Stimulated activated CD8-positive, alpha-beta memory T cell treated with anti-CD3 and anti-CD28 coated beads, Interleukin-4, amount 100 ng/mL, for 24 hours (primary cell): ENCODE results near the gene CBFA2T3.

Source experiments
- DNase-seq: peaks from one replicate; pipeline ENCODE4 v3.0.0-alpha.2; 2020; ENCODE audit warnings: low read depth

The CBFA2T3 gene

DNA sequence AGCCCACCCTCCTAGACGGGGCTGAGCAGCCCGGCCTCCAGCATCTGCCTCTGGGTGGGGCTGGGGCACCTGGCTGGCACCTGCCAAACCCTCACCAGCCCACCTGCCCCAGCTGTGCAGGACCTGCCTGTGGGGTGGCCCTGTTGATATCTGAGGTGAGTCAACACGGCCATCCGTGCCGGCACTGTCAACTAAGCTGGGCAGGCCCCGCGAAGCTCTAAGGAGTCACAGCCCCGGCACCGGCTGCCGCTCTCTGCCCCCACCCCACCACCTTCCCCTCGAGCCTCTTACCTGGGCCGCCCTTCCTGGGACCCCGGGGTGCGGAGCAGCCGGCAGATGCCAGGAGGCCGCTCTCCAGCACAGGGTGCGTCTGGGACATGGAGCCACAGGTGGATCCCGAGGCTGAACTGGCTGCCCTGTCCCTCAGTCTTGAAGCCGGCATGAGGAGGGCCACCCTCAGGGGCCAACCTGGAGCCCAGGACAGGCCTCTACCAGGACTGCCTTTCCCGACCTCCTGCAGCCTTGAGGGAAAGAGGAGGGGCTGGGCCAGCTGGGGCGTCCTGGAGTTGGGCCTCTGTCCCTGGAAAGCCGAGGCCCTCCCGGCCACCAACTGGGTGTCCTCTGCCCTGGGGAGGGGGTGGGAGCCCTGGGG is 515 bp downstream of the CBFA2T3 start:
- no peak for DNase-seq

GRCh38 chr16:88975511-88976061 is 1.4 kb downstream of the CBFA2T3 start:
- DNase-seq: no peak

GRCh38 chr16:88974916-88975215 is 2.1 kb downstream of the CBFA2T3 start:
- DNase-seq: no peak

GRCh38 chr16:88974080-88974915 is 2.7 kb downstream of the CBFA2T3 start:
- no peak for DNase-seq

DNA sequence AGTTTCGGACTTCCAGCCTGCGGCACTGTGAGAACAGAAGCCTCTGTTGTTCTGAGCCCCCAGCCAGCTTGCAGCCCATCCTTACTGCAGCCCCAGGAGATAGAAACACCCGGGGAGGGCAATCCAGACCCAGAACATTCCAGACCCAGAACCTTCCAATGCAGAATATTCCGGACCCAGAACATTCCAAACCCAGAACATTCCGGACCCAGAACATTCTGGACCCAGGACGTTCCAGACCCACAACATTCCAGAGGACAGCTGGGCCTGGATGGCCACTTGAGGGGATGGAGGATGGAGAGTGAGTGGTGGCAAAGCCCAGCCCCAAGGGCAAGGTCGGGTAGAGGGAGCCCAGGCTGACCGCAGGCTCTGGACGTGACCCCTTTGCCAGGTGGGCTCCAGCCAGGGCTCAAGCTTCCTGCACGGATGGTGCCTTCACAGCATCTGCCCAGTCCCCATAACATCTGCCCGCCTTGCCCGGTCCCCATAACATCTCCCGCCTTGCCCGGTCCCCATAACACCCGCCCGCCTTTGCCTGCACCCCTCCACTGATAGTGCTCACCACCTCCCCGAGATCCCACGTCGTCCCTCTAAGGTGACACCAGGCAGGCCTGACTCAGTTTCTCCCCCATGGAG is 3.5 kb downstream of the CBFA2T3 start:
- DNase-seq: no peak

GRCh38 chr16:88973007-88973410 is 4.0 kb downstream of the CBFA2T3 start:
- no peak for DNase-seq

DNA sequence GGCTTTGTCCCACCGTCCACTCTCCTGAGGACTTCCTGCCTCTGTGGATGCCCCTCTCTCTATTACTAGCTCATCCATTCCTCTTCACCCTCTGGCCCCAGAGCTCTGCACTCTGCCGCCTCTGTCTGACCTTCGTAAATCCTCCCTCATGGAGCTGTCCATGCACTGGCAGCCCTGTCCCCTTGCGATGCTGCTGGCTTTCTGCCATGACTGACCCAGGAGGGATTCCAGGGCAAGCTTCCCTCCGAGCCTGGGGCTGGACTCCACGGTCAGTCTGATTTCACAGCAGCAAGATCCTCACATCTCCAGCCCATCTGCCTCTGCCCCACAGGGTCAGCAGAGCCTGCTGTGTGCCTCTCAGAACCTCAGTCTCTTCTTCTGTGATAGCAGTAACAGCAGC is 4.7 kb downstream of the CBFA2T3 start:
- no peak for DNase-seq

- DNase-seq: no peak
Measured at GRCh38 chr16:88971371-88972097, 5.5 kb downstream of the CBFA2T3 start.

DNA sequence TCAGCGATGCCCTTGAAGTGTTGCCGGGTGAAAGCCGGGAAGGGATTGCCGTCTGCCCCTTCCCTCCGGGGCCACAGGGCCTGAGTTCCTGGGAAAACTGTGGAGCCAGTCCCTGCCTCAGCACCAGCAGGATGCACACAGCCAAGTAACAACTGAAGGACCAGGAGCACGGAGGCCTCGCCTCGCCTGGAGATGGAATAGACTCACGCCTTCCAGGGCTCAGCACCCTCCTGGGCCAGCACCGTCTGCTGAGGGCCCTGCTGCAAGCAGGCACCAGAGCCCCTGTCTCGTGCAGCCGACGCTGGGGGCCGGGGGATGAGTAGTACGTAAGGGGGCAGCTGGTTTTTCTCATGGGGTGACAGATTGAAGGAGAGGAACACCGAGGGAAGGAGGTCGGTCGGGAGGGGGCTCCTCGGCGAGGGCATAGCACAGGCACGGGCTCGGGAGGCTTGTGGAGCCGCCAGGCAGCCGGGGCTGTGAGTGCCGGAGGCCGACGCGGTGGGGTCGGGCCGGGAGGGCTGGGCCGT is 6.4 kb downstream of the CBFA2T3 start:
- no peak for DNase-seq

DNA sequence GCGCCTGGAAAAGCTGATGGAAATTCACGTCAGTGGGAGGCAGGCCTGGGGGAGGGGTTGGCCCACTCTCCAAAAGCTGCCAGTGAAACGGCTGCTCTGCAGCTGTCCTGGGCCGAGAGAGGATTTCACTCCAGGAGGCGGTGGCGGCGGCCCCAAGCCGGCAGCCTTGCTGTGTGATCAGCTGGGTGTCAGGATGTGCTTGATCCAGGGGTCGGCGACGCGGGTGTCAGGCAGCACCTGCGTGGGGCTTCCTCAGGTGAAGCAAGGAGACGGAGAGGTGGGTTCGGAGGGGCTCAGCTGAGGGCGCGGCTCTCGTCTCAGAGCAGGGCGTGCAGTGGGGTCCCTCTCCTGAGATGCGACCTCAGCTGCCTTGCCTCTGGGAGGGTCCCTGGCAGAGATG is 7.0 kb downstream of the CBFA2T3 start:
- DNase-seq: no peak

GRCh38 chr16:88969361-88969831 is 7.6 kb downstream of the CBFA2T3 start:
- DNase-seq: no peak

DNA sequence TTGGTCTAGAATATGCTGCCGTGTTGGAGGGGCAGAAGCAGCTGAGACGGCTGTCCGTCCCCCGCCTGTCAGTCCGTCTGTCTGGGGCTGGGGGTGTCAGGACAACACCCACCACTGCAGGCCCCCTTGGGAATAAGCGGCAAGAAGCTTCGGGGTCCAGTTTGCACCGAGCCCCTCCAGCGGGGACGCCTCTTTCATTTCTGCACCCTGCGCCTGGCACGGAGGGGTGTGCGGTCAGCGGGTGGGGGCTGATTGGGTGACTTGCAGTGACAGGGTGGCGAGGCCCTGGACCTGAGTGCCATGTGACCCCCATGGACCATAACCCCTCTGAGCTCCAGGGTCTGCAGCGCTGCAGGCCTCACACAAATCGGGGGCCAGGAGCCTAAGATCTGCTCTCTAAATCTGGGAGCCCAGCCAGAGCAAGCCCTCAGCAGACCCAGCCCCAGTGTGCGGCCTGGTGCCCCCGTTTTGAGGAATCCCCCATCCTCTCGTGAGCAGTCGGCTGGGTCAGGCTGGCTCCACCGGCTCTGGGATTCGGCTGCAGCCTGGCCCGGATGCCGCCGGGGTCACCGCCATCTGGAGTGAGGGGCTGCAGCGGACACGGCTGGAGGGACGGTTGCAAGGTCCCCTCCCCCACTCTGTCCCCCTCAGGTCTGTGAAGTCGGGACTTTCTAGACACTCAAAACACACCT is 8.3 kb downstream of the CBFA2T3 start:
- no peak for DNase-seq

GRCh38 chr16:88967830-88968588 is 9.0 kb downstream of the CBFA2T3 start:
- no peak for DNase-seq

GRCh38 chr16:88966986-88967829 is 9.8 kb downstream of the CBFA2T3 start:
- DNase-seq: no peak

DNA sequence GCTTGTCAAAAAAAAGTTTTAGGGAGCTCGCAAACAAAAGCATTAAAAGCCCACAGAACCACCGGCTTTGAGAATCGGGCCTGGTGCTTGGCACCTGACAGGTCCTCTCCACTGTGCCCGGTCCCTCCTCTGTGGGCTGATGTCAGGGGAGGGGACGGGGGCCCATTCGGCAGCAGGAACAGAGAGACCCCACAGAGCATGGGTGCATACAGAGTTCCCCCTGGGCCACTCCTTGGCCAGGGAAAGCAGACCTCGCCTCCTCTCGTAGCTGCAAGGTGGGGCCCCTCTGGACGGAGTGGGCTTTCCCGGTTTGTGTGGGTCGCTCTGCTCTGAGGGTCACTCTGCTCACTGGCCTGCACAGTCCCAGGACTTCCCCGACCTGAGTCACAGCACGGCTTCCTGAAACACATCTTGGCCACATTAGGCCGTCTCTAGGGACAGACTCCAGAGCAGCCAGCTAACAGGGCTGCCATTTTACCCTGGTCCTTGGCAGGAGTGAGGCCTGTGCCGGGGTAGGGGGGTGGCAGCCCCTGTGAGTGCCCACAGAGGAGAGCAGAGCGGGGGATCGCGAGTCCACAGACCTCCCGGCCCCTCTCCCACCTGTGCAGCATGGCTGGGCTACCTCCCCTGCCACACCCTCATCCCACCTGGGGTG is 11.1 kb downstream of the CBFA2T3 start:
- no peak for DNase-seq

DNA sequence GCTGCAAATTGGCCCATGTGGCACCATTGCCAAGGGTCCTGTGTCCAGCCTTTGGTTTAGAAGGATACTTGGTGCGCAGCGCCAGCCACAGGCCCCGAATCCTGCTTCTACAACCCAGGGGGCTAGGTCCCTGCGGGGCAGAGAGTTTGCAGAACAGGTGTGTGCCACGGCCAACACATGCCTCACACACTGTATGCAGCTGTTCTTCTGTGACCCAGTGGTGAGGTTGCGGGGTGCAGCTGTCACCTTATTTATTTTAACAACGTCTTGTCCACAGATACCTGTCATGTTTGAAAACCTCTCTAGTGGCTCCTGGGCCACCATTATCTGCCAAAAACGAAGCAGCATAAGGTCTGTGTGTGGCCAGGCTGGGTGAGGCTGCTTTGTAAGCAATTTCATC is 11.6 kb downstream of the CBFA2T3 start:
- DNase-seq: no peak

GRCh38 chr16:88964636-88965035 is 12.4 kb downstream of the CBFA2T3 start:
- no peak for DNase-seq

DNA sequence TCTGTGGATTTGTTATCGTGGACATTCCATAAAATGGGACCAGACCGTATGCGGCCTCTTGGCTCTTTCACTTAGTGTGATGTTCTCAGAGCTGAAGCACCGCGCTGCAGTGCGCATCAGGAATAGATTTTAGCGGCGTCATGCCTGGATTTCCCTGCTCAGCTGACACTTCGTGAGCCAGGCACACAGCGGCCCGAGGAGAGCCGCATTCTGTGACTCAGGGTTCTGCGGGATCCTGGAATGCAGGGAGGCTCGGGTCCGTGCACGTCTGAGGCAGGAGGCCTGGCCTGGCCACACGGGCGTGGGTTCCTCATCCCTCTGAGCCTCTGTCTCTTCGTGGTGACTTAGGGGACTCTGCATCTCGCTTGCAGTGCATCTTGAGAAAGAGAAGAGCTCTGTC is 13.4 kb downstream of the CBFA2T3 start:
- DNase-seq: no peak

DNA sequence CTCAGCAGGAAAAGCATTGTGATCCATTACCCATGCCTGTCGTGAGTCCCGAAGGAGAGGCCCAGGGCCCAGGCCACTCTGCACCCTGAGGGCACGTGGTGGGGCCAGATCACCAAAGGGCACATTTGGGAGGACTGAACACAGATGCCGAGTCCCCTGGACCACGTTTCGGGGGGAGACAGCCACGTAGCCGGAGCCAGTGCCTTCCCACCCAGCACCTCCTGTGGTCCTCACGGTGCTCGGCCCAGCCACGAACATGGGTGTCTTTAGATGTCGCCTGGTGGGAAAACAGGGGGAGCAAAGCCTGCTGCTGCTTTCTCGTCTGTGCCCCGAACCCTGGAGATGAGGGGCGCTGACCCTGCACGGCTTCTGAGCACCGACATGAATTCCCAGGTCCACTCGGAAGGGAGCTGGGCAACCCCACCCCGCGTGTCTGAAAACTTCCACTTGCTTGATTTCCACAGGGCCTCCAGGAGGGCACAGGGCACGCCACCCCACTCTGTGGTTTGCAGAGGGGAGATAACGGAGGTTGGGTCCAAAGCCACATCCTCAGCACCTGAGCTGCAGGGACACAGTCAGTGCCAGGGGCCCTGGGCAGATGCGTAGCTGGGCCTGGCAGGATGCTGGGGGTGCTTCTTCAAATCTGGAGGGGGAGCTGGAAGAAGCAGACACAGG is 14.4 kb downstream of the CBFA2T3 start:
- DNase-seq: no peak
